Measurements from ENCODE around the gene BLOC1S4. TPM values are rescaled to one million over a fixed set of nuclear protein-coding genes. Genes with fewer than 3 reads are reported as not detected.

BLOC1S4 gene
- total RNA-seq, 1 donor: 7.0 TPM

DNA sequence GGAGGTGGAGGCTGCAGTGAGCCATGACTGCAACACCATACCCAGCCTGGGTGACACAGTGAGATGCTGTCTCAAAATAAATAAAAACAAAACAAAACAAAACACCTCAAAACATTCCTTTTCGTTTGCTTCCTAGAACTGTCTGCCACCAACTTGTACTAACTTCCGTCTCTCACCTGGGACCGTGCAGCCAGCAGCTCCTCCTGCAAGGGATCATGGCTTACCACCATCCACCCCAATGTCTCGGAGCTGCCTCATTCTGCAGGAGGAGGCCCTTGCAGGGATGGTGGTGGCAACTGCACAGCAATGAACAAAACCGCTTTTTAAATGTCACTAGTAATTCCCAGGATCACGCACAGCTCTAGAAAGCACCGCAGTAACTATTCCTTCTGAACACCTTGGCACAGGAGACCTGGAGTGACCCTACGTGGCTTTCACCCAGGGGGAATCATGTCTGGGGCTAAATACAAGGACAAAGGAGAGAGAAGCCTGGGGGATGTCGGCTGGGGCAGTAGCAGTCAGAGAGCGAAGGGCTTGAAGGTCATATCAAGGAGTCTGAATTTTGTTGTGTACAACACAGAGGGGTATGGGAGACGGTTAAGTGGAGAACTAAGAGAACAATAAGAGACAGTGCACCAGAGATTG, 49.1 kb downstream of the BLOC1S4 start:
- TF ChIP-seq, protein P1, sequence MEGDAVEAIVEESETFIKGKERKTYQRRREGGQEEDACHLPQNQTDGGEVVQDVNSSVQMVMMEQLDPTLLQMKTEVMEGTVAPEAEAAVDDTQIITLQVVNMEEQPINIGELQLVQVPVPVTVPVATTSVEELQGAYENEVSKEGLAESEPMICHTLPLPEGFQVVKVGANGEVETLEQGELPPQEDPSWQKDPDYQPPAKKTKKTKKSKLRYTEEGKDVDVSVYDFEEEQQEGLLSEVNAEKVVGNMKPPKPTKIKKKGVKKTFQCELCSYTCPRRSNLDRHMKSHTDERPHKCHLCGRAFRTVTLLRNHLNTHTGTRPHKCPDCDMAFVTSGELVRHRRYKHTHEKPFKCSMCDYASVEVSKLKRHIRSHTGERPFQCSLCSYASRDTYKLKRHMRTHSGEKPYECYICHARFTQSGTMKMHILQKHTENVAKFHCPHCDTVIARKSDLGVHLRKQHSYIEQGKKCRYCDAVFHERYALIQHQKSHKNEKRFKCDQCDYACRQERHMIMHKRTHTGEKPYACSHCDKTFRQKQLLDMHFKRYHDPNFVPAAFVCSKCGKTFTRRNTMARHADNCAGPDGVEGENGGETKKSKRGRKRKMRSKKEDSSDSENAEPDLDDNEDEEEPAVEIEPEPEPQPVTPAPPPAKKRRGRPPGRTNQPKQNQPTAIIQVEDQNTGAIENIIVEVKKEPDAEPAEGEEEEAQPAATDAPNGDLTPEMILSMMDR (IDR thresholded peaks at IDR 0.05; ENCODE audit: insufficient read depth, low read length): no peak
- DNase-seq (ENCODE audit: low read depth): no peak
- H3K4me3 ChIP-seq (ENCODE audit: low read depth, low read length): no peak overlapping the region

DNA sequence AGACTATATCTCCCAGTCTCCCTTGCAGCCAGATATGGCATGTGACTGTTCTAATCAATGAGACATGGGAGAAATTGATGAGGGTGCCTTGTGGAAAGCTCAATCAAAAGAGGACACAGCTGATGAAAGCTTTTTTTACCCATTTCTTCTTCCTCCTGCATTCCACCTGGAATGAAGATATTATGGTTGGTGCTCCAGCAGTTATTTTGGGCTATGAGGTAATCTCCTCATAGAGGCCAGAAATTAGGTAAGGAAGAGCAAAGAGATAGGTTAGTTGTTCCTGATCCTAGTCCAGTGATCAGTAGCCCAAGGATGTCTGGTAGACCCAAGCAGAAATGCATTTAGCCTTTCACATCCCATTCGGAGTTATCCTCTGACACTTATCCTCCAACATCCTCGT, 49.7 kb downstream of the BLOC1S4 start:
- H3K4me3 ChIP-seq (ENCODE audit: low read depth, low read length): no peak overlapping the region
- TF ChIP-seq, protein P1 (IDR thresholded peaks at IDR 0.05; ENCODE audit: insufficient read depth, low read length): no peak
- no peak for DNase-seq (ENCODE audit: low read depth)

Other genes with a start within 250 kb of the BLOC1S4 start
- 0.49 TPM in 1 of 2 replicates, not detected in the other for gene PPP2R2C, start 243.6 kb upstream of the BLOC1S4 start, total RNA-seq (ENCODE audit: low replicate concordance)
- 17.3 and 25.9 TPM in 2 replicates for gene MAN2B2, start 141.0 kb upstream of the BLOC1S4 start, total RNA-seq (ENCODE audit: low replicate concordance)
- 142 and 482 TPM in 2 replicates for gene MRFAP1, start 75.5 kb upstream of the BLOC1S4 start, total RNA-seq (ENCODE audit: low replicate concordance)
- not detected in 2 replicates for gene S100P, start 22.3 kb upstream of the BLOC1S4 start, total RNA-seq (ENCODE audit: low replicate concordance)
- gene MRFAP1L1, start 6.3 kb upstream of the BLOC1S4 start, total RNA-seq (ENCODE audit: low replicate concordance): 48.8 and 342 TPM in 2 replicates
- 18.1 and 28.7 TPM in 2 replicates for gene KIAA0232, start 66.6 kb downstream of the BLOC1S4 start, total RNA-seq (ENCODE audit: low replicate concordance)
- gene TBC1D14, start 193.7 kb downstream of the BLOC1S4 start, total RNA-seq (ENCODE audit: low replicate concordance): 34.0 and 65.1 TPM in 2 replicates